Measurements from ENCODE around the gene B9D2. TPM values are rescaled to one million over a fixed set of nuclear protein-coding genes. Genes with fewer than 3 reads are reported as not detected.
"Not testable (repeated sequence)": the region's sequence is repeated elsewhere in the genome, so short reads cannot be mapped to it uniquely, and the experiment has no call there.

Gene B9D2
- total RNA-seq, 6 experiments from 2014 or later = 4.9 to 6.8 (median 6.3) TPM

GRCh38 chr19:41384351-41384750 lies 20.4 kb upstream of the B9D2 start:
- no peak for DNase-seq
- Mint-ChIP-seq H3K27me3 (ENCODE audit: insufficient read depth) (no peaks in the 10 kb centered on the region), H3K4me1 (ENCODE audit: low read depth) (peaks cover 11% of the 10 kb centered on the region), H3K4me3 (no peak overlapping the region), H3K9me3 (no peaks in the 10 kb centered on the region), H3K36me3 (ENCODE audit: low read depth) (peaks cover 6% of the 10 kb centered on the region; the same call in 1 of the 2 replicates), H3K27ac (no peak overlapping the region)
- TF ChIP-seq, protein P1, sequence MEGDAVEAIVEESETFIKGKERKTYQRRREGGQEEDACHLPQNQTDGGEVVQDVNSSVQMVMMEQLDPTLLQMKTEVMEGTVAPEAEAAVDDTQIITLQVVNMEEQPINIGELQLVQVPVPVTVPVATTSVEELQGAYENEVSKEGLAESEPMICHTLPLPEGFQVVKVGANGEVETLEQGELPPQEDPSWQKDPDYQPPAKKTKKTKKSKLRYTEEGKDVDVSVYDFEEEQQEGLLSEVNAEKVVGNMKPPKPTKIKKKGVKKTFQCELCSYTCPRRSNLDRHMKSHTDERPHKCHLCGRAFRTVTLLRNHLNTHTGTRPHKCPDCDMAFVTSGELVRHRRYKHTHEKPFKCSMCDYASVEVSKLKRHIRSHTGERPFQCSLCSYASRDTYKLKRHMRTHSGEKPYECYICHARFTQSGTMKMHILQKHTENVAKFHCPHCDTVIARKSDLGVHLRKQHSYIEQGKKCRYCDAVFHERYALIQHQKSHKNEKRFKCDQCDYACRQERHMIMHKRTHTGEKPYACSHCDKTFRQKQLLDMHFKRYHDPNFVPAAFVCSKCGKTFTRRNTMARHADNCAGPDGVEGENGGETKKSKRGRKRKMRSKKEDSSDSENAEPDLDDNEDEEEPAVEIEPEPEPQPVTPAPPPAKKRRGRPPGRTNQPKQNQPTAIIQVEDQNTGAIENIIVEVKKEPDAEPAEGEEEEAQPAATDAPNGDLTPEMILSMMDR (IDR thresholded peaks at IDR 0.05) = no peak

GRCh38 chr19:41381536-41381935 lies 17.6 kb upstream of the B9D2 start:
- H3K4me3 Mint-ChIP-seq; H3K36me3 Mint-ChIP-seq (ENCODE audit: low read depth); H3K9me3 Mint-ChIP-seq; H3K27me3 Mint-ChIP-seq (ENCODE audit: insufficient read depth); DNase-seq; H3K27ac Mint-ChIP-seq: not testable (repeated sequence)
- peaks cover 18% of the 10 kb centered on the region for H3K4me1 Mint-ChIP-seq (ENCODE audit: low read depth)

DNA sequence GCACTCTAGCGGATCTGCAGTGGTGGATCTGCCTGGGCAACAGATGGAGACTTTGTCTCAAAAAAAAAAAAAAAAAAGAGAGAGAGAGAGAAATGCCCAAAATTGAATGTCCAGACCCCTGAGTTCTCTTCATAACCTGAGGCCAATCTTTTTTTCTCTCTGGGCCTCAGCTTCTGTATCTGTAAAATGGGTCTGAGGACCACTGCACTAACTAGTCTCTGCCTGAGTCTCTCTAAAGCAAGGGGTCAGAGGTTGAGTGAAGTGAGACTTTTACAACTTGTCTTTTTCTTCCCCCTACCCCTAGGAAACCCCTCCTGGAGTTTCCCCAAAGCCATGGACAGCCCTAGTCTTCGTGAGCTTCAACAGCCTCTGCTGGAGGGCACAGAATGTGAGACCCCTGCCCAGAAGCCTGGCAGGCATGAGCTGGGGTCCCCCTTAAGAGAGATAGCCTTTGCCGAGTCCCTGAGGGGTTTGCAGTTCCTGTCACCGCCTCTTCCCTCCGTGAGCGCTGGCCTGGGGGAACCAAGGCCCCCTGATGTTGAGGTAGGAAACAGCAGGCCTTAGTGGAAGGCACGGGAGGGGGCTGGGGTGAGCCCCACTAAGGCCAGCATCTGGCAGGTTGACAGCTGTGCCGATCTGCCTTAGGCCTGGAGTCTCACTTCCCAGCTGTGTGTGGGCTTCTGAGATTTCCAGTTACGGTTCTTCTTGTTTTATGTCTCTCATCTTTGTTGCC lies 14.2 kb upstream of the B9D2 start:
- Mint-ChIP-seq H3K27me3 (ENCODE audit: insufficient read depth) (peaks cover 2% of the 10 kb centered on the region), H3K9me3 (no peaks in the 10 kb centered on the region), H3K27ac (no peak overlapping the region), H3K36me3 (ENCODE audit: low read depth) (no peaks in the 10 kb centered on the region), H3K4me3 (no peak overlapping the region), H3K4me1 (ENCODE audit: low read depth) (peaks cover 33% of the 10 kb centered on the region)
- TF ChIP-seq, protein P1 (IDR thresholded peaks at IDR 0.05) = peak; percentile 33
- DNase-seq = no peak

DNA sequence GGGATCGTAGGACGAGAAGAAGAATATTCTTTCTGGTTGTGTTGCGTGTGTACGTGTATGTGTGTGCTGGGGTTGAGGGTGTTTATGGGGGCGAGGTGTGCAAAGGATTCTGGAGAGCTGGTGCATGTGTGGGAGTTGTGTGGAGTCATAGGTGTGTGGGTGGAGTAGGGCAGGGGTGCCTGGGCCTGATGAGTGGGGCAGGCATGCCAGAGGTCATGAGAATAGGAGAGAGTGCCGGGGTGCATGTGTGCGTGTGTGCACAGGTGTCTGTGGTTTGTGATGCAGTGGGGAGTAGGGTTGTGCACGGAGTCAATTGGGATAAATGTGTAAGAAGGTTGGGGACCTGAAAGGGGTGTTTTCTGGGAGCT lies 13.0 kb upstream of the B9D2 start:
- H3K4me1 Mint-ChIP-seq (ENCODE audit: low read depth) = peaks cover 39% of the 10 kb centered on the region
- H3K27ac Mint-ChIP-seq = no peak overlapping the region
- no peaks in the 10 kb centered on the region for H3K36me3 Mint-ChIP-seq (ENCODE audit: low read depth)
- DNase-seq = no peak
- no peaks in the 10 kb centered on the region for H3K9me3 Mint-ChIP-seq
- TF ChIP-seq, protein P1 (IDR thresholded peaks at IDR 0.05) = no peak
- H3K27me3 Mint-ChIP-seq (ENCODE audit: insufficient read depth) = peaks cover 2% of the 10 kb centered on the region
- peak overlapping the region; percentile 55 for H3K4me3 Mint-ChIP-seq

- TF ChIP-seq, protein P1 (IDR thresholded peaks at IDR 0.05) = no peak
- Mint-ChIP-seq H3K4me3 (peak within 1 kb of the TSS; percentile 67), H3K27ac (no peak within 1 kb of the TSS), H3K36me3 (ENCODE audit: low read depth) (no peaks in the 10 kb centered on the region), H3K9me3 (no peaks in the 10 kb centered on the region), H3K4me1 (ENCODE audit: low read depth) (peaks cover 41% of the 10 kb centered on the region), H3K27me3 (ENCODE audit: insufficient read depth) (peaks cover 2% of the 10 kb centered on the region)
- DNase-seq = no peak
Observed at GRCh38 chr19:41376241-41376997, 12.5 kb upstream of the B9D2 start, which contains the start of gene TMEM91. Gene TMEM91, plus strand, starts transcription at chr19:41376533. Its CDS starts 1,777 bp downstream, at chr19:41378310.

DNA sequence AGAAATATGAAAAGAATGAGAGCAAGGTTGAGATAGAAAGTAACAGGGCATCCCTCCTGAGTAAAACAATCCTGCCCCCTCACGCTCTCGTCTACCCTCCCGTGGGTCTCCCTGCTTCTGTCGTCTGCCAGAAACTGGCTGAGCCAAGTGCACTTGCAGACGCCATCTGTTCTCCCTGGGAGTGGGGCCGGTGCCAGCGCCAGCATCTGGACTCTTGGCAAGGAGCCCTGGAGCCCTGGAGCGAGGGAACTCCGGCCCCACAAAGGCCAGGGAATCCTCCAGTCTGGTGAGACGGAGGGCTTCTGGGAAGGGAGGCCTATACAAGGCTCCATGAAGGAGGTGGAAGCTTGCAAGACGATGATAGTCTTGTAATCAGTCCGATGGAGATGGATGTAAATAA lies 10.0 kb upstream of the B9D2 start:
- TF ChIP-seq, protein P1 (IDR thresholded peaks at IDR 0.05) = no peak
- no peaks in the 10 kb centered on the region for H3K9me3 Mint-ChIP-seq
- H3K27ac Mint-ChIP-seq = peak overlapping the region; percentile 54
- DNase-seq = peak; percentile 72
- H3K4me1 Mint-ChIP-seq (ENCODE audit: low read depth) = peaks cover 31% of the 10 kb centered on the region
- no peaks in the 10 kb centered on the region for H3K36me3 Mint-ChIP-seq (ENCODE audit: low read depth)
- H3K4me3 Mint-ChIP-seq = peak overlapping the region; percentile 13; the same call in 1 of the 2 replicates
- H3K27me3 Mint-ChIP-seq (ENCODE audit: insufficient read depth) = peaks cover 2% of the 10 kb centered on the region; the same call in 1 of the 2 replicates

Data from HFFc6 (cell line).